Peyer's patch (tissue), 4 donors: Measurements from ENCODE around the gene RANBP3.

Source experiments
- POLR2A ChIP-seq, 2 donors: fragments of 450-650 bp; IDR thresholded peaks; one replicate each; pipeline ENCODE4 v1.5.1; 2017; ENCODE audit warnings: antibody characterized with exemption in 2 of 2, mild to moderate bottlenecking in 2 of 2, moderate library complexity in 2 of 2
- TF ChIP-seq, protein P1 (sequence below), 6 experiments: fragments of 450-650 bp in 4 of 6; fragments of 200-600 bp in 2 of 6; sonication (generic) in 1 of 6; IDR thresholded peaks; one replicate each; pipeline ENCODE4 v1.5.1; 2017 to 2019; ENCODE audit warnings: antibody characterized with exemption in 6 of 6, mild to moderate bottlenecking in 3 of 6, moderate library complexity in 1 of 6

- TF ChIP-seq, protein P1, sequence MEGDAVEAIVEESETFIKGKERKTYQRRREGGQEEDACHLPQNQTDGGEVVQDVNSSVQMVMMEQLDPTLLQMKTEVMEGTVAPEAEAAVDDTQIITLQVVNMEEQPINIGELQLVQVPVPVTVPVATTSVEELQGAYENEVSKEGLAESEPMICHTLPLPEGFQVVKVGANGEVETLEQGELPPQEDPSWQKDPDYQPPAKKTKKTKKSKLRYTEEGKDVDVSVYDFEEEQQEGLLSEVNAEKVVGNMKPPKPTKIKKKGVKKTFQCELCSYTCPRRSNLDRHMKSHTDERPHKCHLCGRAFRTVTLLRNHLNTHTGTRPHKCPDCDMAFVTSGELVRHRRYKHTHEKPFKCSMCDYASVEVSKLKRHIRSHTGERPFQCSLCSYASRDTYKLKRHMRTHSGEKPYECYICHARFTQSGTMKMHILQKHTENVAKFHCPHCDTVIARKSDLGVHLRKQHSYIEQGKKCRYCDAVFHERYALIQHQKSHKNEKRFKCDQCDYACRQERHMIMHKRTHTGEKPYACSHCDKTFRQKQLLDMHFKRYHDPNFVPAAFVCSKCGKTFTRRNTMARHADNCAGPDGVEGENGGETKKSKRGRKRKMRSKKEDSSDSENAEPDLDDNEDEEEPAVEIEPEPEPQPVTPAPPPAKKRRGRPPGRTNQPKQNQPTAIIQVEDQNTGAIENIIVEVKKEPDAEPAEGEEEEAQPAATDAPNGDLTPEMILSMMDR (IDR thresholded peaks at IDR 0.05) = no peak
- TF ChIP-seq POLR2A (IDR thresholded peaks at IDR 0.05) = no peak
Observed at GRCh38 chr19:5877427-5877826, 100.5 kb downstream of the RANBP3 start.
